T-helper 2 cell (primary cell): Measurements from ENCODE around the gene VWA1.

ENCODE experiments used
- DNase-seq, 5 experiments: peaks; one replicate each; pipeline versions ENCODE4 v3.0.0 to v3.0.0-alpha.2; 2012 to 2022

Gene VWA1

DNA sequence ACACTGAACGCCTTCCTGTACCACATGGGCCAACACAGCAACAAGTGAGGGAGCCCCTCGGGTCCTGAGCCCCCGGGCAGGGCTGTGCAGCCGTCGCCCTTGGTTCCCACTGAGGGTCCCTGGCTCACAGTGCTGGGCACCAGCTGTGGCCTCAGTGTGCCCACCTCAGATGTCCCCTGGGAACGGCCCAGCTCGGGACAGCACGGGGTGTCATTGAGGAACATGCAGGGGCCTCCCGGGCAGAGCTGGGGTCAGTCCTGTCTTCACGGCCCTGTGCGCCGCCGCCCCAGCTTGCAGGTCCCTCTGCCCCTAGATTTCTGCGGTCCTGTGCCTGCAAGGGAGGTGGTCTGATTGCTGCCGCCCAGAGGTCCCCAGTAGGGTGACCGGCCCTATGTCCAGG, 53.7 kb downstream of the VWA1 start:
- DNase-seq, result no peak

DNA sequence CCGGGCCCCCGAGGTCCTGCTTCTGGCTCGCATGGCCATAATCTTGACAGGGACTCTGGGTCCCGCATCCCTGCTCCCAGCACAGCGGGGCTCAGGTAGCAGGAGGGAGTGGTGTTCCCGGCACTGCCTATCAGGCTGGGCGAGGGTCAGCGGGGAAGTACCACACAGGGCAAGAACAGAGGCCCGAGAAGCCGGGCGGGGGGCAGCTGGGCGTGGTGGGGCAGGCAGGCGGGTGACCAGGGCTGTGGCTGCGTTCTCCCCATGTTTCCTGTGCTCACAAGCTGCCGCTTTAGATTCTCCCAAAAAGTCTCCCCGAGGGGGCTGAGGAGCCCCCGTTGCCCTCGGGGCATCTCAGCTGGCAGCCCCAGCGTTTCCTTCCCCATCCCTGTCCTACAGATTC, 54.4 kb downstream of the VWA1 start:
- DNase-seq, result no peak

DNA sequence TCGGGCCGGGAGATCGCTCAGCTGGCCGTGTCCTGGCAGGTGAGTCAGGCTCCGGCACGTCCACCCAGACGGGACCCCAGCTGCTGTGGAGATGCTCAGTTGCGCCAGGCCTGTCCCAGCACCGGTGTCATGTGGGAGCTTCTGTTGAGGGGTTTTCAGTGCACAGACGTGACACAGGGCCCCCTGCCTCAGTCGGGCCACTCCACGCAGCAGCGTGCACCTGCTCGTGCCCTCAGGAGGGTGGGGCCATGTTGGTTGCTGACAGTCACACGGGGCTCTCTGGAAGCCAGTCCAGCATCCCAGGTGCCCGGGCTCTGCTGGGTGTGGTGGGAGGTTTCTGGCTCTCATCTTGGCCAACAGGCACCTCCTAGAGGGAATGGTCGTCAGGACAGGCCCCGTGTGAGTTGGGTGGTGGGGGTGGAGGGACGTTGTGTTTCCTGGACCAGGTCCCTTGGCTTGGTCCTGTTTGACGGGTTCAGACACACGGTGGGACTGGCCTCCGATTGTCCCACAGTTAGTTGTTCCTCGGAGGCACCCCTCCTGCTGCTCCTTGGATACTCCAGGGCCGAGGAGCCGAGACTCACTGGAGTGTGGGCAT, 55.2 kb downstream of the VWA1 start:
- no peak for DNase-seq

DNA sequence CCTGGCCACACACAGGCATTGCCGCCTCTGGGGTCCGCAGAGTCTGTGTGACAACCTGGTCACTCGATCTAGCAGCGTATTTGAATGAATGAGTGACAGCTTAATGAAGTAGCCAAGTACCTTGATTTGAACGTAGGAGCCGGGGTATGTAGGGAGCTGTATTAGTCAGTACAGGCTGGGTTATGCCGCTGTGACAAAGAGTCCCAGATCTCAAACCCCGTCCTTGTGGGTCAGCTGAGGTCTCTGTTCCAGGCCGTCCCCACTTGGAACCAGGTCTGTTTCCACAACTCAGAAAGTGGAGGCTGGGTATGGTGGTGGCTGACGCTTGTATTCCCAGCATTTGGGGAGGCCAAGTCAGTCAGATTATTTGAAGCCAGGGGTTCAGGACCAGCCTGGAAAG, 56.1 kb downstream of the VWA1 start:
- no peak for DNase-seq
